Measurements from ENCODE around the gene SRBD1.

The SRBD1 gene

DNA sequence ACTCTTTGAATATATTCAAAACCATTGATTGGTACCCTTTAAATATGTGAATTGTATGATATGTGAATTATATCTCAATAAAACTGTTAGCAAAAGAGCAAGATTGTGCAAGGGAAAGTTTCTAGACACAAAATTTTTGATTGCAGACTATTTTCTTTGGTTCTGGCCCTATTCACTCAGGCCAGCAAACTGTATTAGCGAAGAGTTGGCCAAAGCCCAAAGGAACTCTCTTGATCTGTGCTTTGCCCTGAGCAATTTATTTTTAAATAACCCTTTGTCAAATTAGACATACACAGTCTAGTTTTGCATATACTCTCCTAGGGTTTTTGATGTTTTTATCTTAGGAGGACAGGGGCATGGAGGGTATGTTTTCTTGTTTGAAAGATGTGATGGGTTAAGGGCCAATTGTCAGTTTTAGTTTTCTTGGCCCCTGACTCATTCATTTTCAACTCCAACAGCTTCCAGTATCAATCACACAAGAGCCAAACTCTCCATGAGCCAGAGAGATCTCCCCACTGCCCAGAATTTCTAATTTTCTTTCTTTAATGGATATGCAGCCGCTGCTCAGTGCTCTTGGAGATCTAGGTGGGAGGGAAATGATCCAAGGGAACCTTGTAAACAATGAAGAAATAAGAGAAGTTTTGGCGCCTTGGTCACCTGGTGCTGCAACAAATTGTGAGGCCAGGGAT, 231.5 kb downstream of the SRBD1 start:
- DNase-seq (ENCODE audit: low spot score) = no peak

DNA sequence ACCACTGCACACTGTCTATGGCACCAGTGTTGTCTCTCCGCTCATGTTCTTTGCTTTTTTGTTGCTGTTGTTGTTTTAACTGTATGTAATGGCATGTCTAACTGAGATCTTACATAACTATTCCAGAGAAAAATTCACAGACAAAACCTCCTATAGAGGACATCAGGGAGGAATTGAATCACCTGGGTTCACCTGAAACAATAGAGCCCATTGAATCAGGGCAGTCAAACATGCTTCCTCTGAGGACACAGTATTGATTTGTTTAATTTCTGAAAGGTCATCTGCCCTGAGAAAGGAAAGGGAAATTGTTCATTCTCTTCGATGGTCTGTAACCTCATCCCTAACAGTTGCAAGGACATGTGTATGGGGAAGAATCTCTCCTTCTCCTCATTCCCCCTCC, 237.5 kb downstream of the SRBD1 start:
- no peak for DNase-seq (ENCODE audit: low spot score)

DNA sequence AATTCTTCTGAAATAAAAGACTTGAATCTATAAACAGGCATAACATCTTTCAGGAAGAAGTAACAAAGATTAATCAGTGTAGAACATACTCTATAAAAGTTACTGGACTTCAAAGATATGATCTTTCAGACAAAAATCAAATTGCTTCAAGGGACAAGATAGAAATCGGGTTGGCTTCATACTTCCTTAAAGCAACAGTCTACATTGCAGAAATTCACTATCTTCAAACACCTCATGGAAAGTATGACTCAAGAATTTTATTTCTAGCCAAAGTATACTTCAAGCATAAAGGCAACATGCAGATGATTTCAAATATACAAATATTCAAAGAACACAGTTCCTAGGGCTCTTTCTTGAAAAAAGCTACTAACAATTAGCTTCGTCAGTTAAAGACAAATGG, 240.7 kb downstream of the SRBD1 start:
- no peak for DNase-seq (ENCODE audit: low spot score)

DNA sequence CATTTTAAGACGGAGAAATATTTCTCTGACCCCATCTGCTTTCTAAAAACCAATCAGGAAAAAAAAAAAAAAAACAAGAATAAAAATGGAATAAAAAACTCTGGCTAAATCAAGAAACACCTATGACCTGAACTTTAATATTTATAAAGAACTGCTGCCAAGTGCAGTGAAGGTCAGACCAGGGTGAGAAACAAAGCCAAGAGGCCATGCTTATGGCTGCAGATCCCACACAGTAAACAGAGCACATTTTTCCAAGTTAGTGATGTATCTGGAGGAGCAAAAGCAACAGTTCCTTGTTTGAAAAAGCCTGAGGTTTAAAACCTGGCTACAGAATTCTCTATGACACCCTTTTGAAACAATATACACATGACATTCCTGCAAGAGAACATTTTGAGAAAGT, 242.3 kb downstream of the SRBD1 start:
- DNase-seq (ENCODE audit: low spot score) = no peak

DNA sequence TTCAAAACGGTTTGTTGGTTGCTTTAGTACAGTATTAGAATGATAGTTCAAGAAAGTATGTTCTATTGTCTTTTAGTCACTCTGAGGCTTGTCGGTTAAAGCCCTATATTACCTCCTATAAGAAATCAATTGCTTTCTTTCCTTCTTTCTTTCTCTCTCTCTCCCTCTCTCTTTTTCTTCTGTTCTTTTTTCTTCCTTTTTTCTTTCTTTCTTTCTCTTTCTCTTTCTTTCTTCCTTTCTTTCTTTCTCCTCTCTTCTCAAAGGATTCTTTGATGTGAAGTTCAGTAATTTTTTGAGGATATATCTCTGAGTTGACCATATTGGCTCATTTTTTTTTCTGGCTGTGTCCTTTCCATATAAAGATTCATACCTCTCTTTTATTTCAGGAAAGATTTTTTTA, 249.4 kb downstream of the SRBD1 start:
- DNase-seq (ENCODE audit: low spot score) = no peak

DNA sequence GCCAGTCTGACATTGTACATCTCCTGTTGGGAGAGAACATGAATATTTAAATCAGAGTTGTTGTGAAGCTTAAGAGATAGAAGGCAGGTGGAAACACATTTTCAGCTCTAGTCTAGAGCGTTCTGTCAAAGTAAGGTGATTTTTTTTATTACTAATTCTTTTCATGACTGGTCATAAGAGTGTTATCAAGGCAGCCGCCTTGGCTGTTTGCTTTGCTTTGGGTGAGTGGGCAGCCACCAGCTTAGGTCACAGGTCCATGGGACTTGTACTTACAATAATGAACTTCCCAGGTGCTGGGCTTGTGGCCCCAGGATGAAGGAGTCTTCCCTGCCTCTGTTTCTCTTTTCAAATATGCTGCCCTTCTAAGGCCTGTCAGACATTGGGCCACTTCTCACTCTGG, 256.3 kb downstream of the SRBD1 start:
- no peak for DNase-seq (ENCODE audit: low spot score)

DNA sequence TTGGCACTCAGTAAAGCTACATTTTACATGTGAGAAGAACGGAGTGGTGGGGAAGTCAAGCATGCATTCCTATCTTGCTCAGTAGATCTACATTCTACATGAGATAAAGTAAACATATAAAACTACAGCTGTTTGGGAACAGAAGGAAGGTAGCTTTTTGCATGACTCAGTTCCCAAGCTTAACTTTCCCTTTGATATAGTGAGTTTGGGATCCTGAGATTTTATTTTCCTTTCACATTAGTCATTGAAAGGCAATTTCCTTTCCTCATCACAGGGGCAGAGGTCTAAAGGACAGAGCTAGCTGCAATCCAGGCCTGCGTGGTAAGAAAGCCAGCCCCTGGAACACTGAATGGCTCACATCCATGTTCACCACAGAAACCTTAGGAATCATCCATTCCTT, 257.2 kb downstream of the SRBD1 start:
- no peak for DNase-seq (ENCODE audit: low spot score)

DNA sequence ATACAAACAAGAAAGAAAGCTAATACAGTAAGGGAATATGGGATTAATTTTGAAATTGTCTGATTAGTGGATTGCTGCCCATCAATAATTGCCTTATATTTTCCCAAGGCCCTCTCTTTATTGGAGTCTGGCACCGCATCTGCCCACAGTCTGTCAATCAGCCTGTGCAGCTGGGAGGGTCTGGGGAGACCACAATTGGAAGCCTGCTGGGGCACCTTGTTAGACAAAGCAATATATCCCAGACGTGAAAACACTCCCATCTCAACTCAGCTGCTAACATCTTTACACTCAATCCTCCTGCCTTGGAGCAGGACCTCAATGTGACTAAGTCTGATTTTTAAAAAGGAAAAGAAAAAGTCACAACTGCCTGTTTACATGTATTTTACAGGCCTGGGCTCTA, 258.6 kb downstream of the SRBD1 start:
- no peak for DNase-seq (ENCODE audit: low spot score)

DNA sequence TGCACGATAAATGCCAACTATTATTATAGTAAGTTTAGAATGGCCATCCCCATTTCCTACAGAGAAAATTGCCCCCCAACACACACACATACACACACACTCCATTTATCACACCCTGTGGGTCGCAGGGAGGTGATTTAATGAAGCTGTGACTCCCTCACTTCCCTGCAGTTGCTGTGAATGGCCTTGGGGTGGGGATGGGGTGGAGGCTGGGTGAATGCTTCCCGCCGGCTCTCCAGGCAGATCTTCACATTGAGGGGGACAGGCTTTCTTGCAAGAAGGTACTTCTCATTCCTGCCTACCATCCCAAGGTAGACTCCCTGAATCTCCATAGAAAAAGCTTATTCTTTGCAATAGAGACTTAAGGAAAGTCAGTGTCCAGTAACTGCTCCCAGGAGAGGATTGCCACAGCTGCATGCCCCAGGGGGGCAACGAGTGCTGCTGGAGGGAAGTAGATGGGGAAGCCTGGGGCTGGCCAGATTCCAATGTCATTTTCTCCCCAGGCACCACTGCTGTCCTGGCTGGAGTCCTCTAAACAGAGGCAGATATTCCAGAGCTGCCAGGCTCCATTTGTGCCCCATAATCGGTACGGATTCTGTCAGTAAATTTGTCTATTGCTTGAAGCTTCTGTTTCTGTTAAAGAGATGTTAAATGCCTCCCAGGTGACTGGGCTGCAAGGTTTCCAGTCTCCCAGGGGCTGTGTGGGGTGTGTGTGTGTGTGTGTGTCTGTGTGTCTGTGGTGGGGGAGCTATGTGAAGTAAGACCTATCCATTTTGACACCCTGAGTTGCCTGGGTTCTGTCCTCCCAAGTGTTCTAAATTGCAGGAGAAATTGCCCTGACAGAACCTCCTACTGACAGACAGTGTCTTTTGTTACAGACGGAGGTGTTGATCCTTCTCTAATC, 265.5 kb downstream of the SRBD1 start:
- DNase-seq (ENCODE audit: low spot score) = no peak

DNA sequence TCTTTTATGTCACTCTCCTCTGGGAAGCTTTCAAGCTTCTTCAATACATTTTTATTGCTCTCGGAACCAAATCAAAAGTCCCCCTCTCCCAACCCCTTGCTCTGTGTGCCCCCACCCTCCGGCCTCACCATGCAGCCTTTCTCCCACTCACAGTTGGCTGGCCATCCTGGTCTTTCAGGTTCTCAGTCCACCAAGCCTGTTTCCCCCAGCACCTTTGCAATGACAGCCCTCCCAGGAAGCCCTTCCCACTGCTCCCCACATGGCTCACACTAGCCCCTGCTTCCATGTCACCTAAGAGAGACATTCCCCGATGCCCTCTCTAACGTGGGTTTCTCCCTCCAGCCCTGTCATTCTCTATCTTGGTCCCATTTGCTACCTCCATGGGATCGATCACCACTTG, 266.6 kb downstream of the SRBD1 start:
- DNase-seq (ENCODE audit: low spot score) = no peak

DNA sequence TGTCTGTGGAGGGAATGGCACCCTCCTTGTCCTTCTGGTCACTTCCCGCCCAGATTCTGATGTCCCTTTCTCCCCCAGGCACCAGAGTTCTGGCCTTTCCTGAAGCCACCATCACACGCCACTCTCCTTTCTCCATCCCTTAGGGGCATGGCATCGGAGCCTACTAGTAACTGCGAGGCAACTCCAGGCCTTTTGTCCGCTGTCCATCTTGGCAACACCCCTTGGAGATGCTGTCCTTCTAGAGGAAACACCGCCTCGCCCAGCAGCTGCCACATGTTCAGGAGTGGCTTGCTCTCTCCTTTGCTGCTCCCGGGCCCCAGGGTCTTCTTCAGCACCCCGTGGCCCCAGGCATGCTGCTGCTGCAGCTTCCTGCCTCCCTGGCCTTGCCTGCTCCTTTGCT, 267.0 kb downstream of the SRBD1 start:
- DNase-seq (ENCODE audit: low spot score) = no peak

DNA sequence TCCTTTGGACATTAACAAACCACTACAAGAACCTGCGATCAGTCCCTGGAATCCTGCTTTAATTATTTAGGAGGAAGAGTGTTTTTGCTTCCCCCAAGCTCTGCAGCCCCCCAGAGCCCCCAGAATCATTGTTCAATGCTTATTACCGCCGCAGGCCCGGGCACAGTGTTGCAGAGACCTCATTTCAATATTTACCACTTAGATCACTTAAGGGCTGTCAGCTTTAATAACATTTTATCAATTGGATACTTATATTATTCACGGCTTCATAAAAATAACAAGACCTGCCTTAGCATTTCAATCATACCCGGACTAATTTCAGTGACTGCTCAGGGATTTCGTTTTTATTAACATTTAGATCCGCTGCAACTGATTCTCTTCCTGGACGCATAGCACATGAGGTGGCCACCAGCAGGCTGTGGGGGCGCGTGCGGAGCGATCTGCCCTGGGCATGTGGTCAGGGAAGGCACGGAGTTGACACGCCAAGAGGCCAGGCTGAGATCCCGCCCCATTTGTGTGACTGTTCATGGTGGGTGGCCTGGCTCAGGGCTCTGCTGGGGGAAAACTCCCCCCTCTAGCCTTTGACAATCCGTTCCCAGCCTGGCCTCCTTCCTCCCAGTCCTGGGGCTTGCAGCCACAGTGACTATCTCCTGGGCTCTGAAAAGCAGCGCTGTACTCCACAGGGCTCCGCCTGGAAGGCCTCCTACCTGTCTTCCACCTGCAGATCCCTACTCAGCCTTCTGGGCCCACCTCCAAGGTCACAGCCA, 267.6 kb downstream of the SRBD1 start:
- peak; percentile 25 for DNase-seq (ENCODE audit: low spot score)

DNA sequence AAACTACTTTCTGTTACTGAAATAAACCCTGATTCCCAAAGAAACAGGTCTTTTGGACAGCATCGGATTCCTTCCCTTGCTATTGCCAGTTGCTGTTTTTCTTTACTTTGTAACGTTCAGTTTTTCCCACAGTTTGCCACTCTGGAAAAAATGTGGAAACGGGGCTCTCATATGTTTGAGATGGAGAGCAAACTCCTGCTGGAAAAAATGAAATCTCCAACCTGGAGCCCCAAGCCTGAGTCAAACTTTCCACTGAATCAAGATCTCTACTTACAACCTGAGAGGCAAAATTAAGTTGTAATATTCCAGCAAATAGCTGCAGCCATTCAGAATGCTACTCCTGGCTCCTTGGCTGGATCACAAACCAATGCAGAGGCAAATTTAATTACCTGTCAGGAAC, 270.7 kb downstream of the SRBD1 start:
- no peak for DNase-seq (ENCODE audit: low spot score)

DNA sequence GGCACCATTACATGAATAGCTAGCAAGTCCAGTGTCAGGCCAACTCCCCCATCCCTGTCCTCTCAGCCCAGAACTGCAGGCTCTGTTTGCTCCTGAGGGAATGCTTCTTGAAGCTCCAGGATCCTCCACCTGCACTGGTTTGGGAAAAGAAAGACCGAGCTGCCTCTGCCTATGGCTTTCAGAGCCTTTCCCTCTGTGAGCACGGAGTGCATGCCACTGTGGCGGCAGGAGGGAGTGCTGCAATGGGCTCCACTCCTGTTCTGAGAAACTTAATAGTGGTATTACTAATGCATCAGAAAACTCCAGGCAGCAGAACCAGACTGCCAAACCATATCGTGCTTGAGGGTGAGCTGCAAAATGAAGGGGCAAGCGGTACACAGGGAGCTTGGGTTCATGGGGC, 271.8 kb downstream of the SRBD1 start:
- no peak for DNase-seq (ENCODE audit: low spot score)
